Measurements from ENCODE around the gene COL8A2. TPM values are rescaled to one million over a fixed set of nuclear protein-coding genes. Genes with fewer than 3 reads are reported as not detected.

Gene COL8A2
- total and polyA plus RNA-seq, 2 donors (not counting 3 experiments of a cell fraction or from before 2014, with no cell fraction given), result 1.2 to 1.3 TPM

- Histone ChIP-seq H3K4me3 (replicated peaks in 1 of 3; ENCODE audit: insufficient read depth in 1 of 3, low read depth in 1 of 3, low read length in 3 of 3) (peak overlapping the region in 1 of 3 experiments; percentile 66), H3K9me3 (replicated peaks; ENCODE audit: control insufficient read depth, insufficient read depth, low read length) (no peaks in the 10 kb centered on the region), H3K9ac (replicated peaks; ENCODE audit: extremely low read depth, insufficient read depth, low read length) (peak overlapping the region; percentile 90), H3K36me3 (ENCODE audit: control insufficient read depth in 2 of 2, extremely low read depth in 1 of 2, insufficient read depth in 2 of 2, low read length in 2 of 2) (no peaks in the 10 kb centered on the region), H2AFZ (ENCODE audit: low read depth, low read length) (no peak overlapping the region), H3K9me1 (replicated peaks; ENCODE audit: control insufficient read depth, extremely low read depth, insufficient read depth, low read length) (no peaks in the 10 kb centered on the region), H3K79me2 (ENCODE audit: control insufficient read depth, insufficient read depth, low read length) (peaks cover 99% of the 10 kb centered on the region), H4K20me1 (replicated peaks; ENCODE audit: control insufficient read depth, extremely low read depth, insufficient read depth, low read length) (peaks cover 5% of the 10 kb centered on the region), H3K27ac (ENCODE audit: insufficient read depth, low read depth, low read length) (peak overlapping the region; percentile 97), H3K4me2 (ENCODE audit: insufficient read depth, low read length) (peak overlapping the region; percentile 87), H3K27me3 (ENCODE audit: control insufficient read depth in 2 of 2, insufficient read depth in 2 of 2, low read length in 2 of 2) (no peaks in the 10 kb centered on the region), H3K4me1 (ENCODE audit: control insufficient read depth, extremely low read depth, insufficient read depth, low read length) (peaks cover 51% of the 10 kb centered on the region)
- BruUV-seq (replicated peaks), result no TSS peak
- ChIA-PET CTCF (interaction anchor here (2.0 to 4.8 kb wide), 6 partner anchors 11 to 124 kb away, joined by 13 to 62 read pairs (median 16); partner anchors contain the start of gene TRAPPC3), POLR2A (interaction anchor here (1.5 to 2.4 kb wide), 2 partner anchors 8 to 11 kb away, joined by 6 to 10 read pairs; no protein-coding TSS in a partner anchor)
- FAIRE-seq (peak; percentile 65), DNase-seq (ENCODE audit: low read depth, low spot score) (peak; percentile 31)
- intact Hi-C loops (cut with micrococcal nuclease), result loop anchor here (1.0 kb wide), 4 partner anchors 11 to 26 kb away; partner anchors contain the start of gene TRAPPC3
- TF ChIP-seq GATA2 (IDR thresholded peaks at IDR 0.05; ENCODE audit: insufficient read depth, insufficient read length, low read depth, low read length), result no peak
- TF ChIP-seq POLR2AphosphoS5 (IDR thresholded peaks at IDR 0.05; ENCODE audit: insufficient read depth, low read depth, low read length), result no peak
- dilution Hi-C loops (cut with MboI; ENCODE audit: extremely low pct_ligation_motif_present, low sequenced_read_pairs), result no loop called here
These were observed 36.9 kb upstream of the COL8A2 start for GRCh38 chr1:36161641-36162531.

DNA sequence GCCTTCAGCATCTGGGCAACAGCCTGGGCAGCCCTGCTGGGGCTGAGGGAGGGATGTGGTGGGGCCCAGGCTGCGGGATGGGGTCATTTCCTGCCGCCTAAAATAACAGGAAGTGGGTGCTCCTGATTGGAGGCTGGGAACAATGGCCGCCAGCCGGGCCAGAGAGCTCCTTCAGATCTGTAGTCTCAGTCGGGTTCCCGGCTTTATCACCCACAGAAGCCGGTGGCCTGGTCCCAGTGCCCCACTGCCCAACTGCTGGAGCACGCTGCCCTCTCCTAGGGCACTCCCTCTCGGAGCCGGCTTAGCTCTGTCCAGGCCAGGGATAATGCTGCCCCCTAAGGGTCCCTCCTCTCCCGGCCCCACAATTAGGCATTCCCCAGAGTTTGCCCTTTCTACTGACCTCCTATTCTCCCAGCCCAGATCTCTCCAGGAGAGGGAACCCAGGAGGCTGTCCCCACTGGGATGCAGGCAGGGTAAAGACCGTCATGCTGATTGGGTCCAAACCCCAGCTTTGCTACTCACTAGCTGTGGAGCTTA, 36.0 kb upstream of the COL8A2 start:
- Histone ChIP-seq H3K4me2 (ENCODE audit: insufficient read depth, low read length) (peak overlapping the region; percentile 87), H3K9me3 (replicated peaks; ENCODE audit: control insufficient read depth, insufficient read depth, low read length) (no peaks in the 10 kb centered on the region), H3K4me3 (replicated peaks in 1 of 3; ENCODE audit: insufficient read depth in 1 of 3, low read depth in 1 of 3, low read length in 3 of 3) (peak overlapping the region; percentile 26 to 66 (median 36)), H3K79me2 (ENCODE audit: control insufficient read depth, insufficient read depth, low read length) (peaks cover 100% of the 10 kb centered on the region), H3K27ac (ENCODE audit: insufficient read depth, low read depth, low read length) (peak overlapping the region; percentile 97), H4K20me1 (replicated peaks; ENCODE audit: control insufficient read depth, extremely low read depth, insufficient read depth, low read length) (peaks cover 2% of the 10 kb centered on the region), H2AFZ (ENCODE audit: low read depth, low read length) (peak overlapping the region; percentile 4), H3K9ac (replicated peaks; ENCODE audit: extremely low read depth, insufficient read depth, low read length) (peak overlapping the region; percentile 90), H3K27me3 (ENCODE audit: control insufficient read depth in 2 of 2, insufficient read depth in 2 of 2, low read length in 2 of 2) (no peaks in the 10 kb centered on the region), H3K4me1 (ENCODE audit: control insufficient read depth, extremely low read depth, insufficient read depth, low read length) (peaks cover 51% of the 10 kb centered on the region), H3K36me3 (ENCODE audit: control insufficient read depth in 2 of 2, extremely low read depth in 1 of 2, insufficient read depth in 2 of 2, low read length in 2 of 2) (no peaks in the 10 kb centered on the region), H3K9me1 (replicated peaks; ENCODE audit: control insufficient read depth, extremely low read depth, insufficient read depth, low read length) (no peaks in the 10 kb centered on the region)
- intact Hi-C loops (cut with micrococcal nuclease) (loop anchor here (1.0 kb wide), 4 partner anchors 12 to 27 kb away; partner anchors contain the start of gene TRAPPC3), dilution Hi-C loops (cut with MboI; ENCODE audit: extremely low pct_ligation_motif_present, low sequenced_read_pairs) (no loop called here)
- no TSS peak for BruUV-seq (replicated peaks)
- TF ChIP-seq JUN (IDR thresholded peaks at IDR 0.05; ENCODE audit: borderline replicate concordance, insufficient read depth, insufficient read length, low read depth) (peak; percentile 41), GATA2 (IDR thresholded peaks at IDR 0.05; ENCODE audit: insufficient read depth, insufficient read length, low read depth, low read length) (no peak), EZH2 (IDR thresholded peaks at IDR 0.05; ENCODE audit: borderline replicate concordance, low read depth, low read length, severe bottlenecking) (no peak), FOS (IDR thresholded peaks at IDR 0.05; ENCODE audit: borderline replicate concordance, insufficient read depth, low read length) (peak; percentile 33), POLR2A (IDR thresholded peaks at IDR 0.05; ENCODE audit: low read depth, low read length) (peak; percentile 86), POLR2AphosphoS5 (IDR thresholded peaks at IDR 0.05; ENCODE audit: insufficient read depth, low read depth, low read length) (peak; percentile 95), MYC (IDR thresholded peaks at IDR 0.05; ENCODE audit: low read depth, low read length) (no peak)
- TF ChIP-seq, protein P1, sequence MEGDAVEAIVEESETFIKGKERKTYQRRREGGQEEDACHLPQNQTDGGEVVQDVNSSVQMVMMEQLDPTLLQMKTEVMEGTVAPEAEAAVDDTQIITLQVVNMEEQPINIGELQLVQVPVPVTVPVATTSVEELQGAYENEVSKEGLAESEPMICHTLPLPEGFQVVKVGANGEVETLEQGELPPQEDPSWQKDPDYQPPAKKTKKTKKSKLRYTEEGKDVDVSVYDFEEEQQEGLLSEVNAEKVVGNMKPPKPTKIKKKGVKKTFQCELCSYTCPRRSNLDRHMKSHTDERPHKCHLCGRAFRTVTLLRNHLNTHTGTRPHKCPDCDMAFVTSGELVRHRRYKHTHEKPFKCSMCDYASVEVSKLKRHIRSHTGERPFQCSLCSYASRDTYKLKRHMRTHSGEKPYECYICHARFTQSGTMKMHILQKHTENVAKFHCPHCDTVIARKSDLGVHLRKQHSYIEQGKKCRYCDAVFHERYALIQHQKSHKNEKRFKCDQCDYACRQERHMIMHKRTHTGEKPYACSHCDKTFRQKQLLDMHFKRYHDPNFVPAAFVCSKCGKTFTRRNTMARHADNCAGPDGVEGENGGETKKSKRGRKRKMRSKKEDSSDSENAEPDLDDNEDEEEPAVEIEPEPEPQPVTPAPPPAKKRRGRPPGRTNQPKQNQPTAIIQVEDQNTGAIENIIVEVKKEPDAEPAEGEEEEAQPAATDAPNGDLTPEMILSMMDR (IDR thresholded peaks at IDR 0.05; ENCODE audit: extremely low read depth in 1 of 2, insufficient read depth in 1 of 2, low read depth in 1 of 2, low read length in 2 of 2), result peak; percentile 29 to 36
- TF ChIP-seq, protein P2, sequence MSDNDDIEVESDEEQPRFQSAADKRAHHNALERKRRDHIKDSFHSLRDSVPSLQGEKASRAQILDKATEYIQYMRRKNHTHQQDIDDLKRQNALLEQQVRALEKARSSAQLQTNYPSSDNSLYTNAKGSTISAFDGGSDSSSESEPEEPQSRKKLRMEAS (IDR thresholded peaks at IDR 0.05; ENCODE audit: insufficient read depth, insufficient read length), result no peak
- DNase-seq (ENCODE audit: low read depth, low spot score) (peak; percentile 83), FAIRE-seq (peak; percentile 98)
- ChIA-PET CTCF (interaction anchor here (1.0 to 4.8 kb wide), 11 partner anchors 11 to 206 kb away, joined by 3 to 62 read pairs (median 13); partner anchors contain the start of genes EVA1B, THRAP3 and TRAPPC3), POLR2A (interaction anchor here (0.5 to 2.8 kb wide), 6 partner anchors 9 to 1177 kb away, joined by 4 to 19 read pairs (median 10); partner anchors contain the start of gene TRAPPC3)

Data from endothelial cell of umbilical vein (primary cell).